Measurements from ENCODE around the gene PCDHGA11. TPM values are rescaled to one million over a fixed set of nuclear protein-coding genes. Genes with fewer than 3 reads are reported as not detected.
"Not testable (repeated sequence)": the region's sequence is repeated elsewhere in the genome, so short reads cannot be mapped to it uniquely, and the experiment has no call there.

PCDHGA11 gene
- total RNA-seq, 1 experiment from 2014 or later: 0.39 TPM

DNA sequence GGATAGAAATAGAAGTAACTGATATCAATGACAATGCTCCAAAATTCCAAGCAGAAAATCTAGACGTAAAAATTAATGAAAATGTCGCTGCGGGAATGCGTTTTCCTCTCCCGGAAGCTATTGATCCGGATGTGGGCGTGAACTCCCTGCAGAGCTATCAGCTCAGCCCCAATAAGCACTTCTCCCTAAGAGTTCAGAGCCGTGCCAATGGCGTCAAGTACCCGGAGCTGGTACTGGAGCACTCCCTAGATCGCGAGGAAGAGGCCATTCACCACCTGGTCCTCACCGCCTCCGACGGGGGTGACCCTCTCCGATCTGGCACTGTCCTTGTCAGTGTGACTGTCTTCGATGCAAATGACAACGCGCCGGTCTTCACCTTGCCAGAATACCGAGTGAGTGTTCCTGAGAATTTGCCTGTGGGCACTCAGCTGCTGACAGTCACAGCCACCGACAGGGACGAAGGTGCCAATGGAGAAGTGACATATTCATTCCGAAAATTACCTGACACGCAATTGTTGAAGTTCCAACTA, 7.2 kb upstream of the PCDHGA11 start:
- intact Hi-C loops (cut with micrococcal nuclease; ENCODE audit: unreplicated experiment): loop anchor here (2.0 to 10.0 kb wide), 3 partner anchors 49 to 191 kb away; partner anchors contain the start of genes PCDHB14 and PCDHGA5

GRCh38 chr5:141414548-141415274, 6.1 kb upstream of the PCDHGA11 start:
- intact Hi-C loops (cut with micrococcal nuclease; ENCODE audit: unreplicated experiment): loop anchor here (5.0 to 10.0 kb wide), 2 partner anchors 50 to 192 kb away; partner anchors contain the start of genes PCDHB14 and PCDHGA5

More for the DNA sequence above, 7.2 kb upstream of the PCDHGA11 start:
- H3K9me3 ChIP-seq (ENCODE audit: control insufficient read depth, insufficient read depth, low read depth, low read length): no peaks in the 10 kb centered on the region
- no peaks in the 10 kb centered on the region for H3K36me3 ChIP-seq (ENCODE audit: control insufficient read depth, insufficient read depth, low read length)
- DNase-seq (ENCODE audit: low read depth, low spot score) (no peak), ATAC-seq (no peak)
- ChIA-PET CTCF (interaction anchor here (0.6 to 2.2 kb wide), 10 partner anchors 11 to 244 kb away, joined by 3 to 11 read pairs (median 4); partner anchors contain the start of genes PCDHB14, PCDHGA1, PCDHGA9 and PCDHGB2), POLR2A (no interaction called here)
- no TSS peak for BruUV-seq (replicated peaks)
- no peaks in the 10 kb centered on the region for H3K27me3 ChIP-seq (ENCODE audit: control insufficient read depth, insufficient read depth, low read length)
- TF ChIP-seq SIN3A (IDR thresholded peaks at IDR 0.05; ENCODE audit: borderline replicate concordance, insufficient read depth, low read depth, low read length) (no peak), POLR2AphosphoS5 (IDR thresholded peaks at IDR 0.05; ENCODE audit: low read depth, low read length) (no peak), CTCF (IDR thresholded peaks at IDR 0.05) (no peak), TCF7L2 (IDR thresholded peaks at IDR 0.05; ENCODE audit: low read depth, low read length) (no peak)
- TF ChIP-seq, protein P1, sequence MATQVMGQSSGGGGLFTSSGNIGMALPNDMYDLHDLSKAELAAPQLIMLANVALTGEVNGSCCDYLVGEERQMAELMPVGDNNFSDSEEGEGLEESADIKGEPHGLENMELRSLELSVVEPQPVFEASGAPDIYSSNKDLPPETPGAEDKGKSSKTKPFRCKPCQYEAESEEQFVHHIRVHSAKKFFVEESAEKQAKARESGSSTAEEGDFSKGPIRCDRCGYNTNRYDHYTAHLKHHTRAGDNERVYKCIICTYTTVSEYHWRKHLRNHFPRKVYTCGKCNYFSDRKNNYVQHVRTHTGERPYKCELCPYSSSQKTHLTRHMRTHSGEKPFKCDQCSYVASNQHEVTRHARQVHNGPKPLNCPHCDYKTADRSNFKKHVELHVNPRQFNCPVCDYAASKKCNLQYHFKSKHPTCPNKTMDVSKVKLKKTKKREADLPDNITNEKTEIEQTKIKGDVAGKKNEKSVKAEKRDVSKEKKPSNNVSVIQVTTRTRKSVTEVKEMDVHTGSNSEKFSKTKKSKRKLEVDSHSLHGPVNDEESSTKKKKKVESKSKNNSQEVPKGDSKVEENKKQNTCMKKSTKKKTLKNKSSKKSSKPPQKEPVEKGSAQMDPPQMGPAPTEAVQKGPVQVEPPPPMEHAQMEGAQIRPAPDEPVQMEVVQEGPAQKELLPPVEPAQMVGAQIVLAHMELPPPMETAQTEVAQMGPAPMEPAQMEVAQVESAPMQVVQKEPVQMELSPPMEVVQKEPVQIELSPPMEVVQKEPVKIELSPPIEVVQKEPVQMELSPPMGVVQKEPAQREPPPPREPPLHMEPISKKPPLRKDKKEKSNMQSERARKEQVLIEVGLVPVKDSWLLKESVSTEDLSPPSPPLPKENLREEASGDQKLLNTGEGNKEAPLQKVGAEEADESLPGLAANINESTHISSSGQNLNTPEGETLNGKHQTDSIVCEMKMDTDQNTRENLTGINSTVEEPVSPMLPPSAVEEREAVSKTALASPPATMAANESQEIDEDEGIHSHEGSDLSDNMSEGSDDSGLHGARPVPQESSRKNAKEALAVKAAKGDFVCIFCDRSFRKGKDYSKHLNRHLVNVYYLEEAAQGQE (IDR thresholded peaks at IDR 0.05; ENCODE audit: insufficient read depth in 1 of 2, low read depth in 2 of 2, low read length in 1 of 2): no peak
- no peak overlapping the region for H3K4me3 ChIP-seq (ENCODE audit: low read depth in 2 of 2, low read length in 2 of 2)
- H3K4me1 ChIP-seq (ENCODE audit: control insufficient read depth, insufficient read depth, low read length): no peaks in the 10 kb centered on the region; the same call in 1 of the 2 replicates
- H3K27ac ChIP-seq (ENCODE audit: low read length): no peak overlapping the region
- in situ Hi-C loops (cut with HindIII; ENCODE audit: low pct_unique_long_range_greater_than_20kb, low sequenced_read_pairs): no loop called here

GRCh38 chr5:141415275-141415618, 5.6 kb upstream of the PCDHGA11 start:
- not testable (repeated sequence) for BruUV-seq (replicated peaks)

More at GRCh38 chr5:141414548-141415274, 6.1 kb upstream of the PCDHGA11 start:
- H3K4me3 ChIP-seq (ENCODE audit: low read depth in 2 of 2, low read length in 2 of 2); POLR2A ChIA-PET; in situ Hi-C loops (cut with HindIII; ENCODE audit: low pct_unique_long_range_greater_than_20kb, low sequenced_read_pairs); DNase-seq (ENCODE audit: low read depth, low spot score); ATAC-seq; H3K4me1 ChIP-seq (ENCODE audit: control insufficient read depth, insufficient read depth, low read length); H3K27ac ChIP-seq (ENCODE audit: low read length); H3K36me3 ChIP-seq (ENCODE audit: control insufficient read depth, insufficient read depth, low read length); H3K9me3 ChIP-seq (ENCODE audit: control insufficient read depth, insufficient read depth, low read depth, low read length); BruUV-seq (replicated peaks); H3K27me3 ChIP-seq (ENCODE audit: control insufficient read depth, insufficient read depth, low read length): not testable (repeated sequence)
- CTCF ChIA-PET: interaction anchor here (0.7 to 2.2 kb wide), 2 partner anchors 69 to 191 kb away, joined by 11 to 13 read pairs; partner anchors contain the start of gene PCDHB14

More at GRCh38 chr5:141415275-141415618, 5.6 kb upstream of the PCDHGA11 start:
- H3K36me3 ChIP-seq (ENCODE audit: control insufficient read depth, insufficient read depth, low read length); H3K9me3 ChIP-seq (ENCODE audit: control insufficient read depth, insufficient read depth, low read depth, low read length); H3K27ac ChIP-seq (ENCODE audit: low read length); H3K27me3 ChIP-seq (ENCODE audit: control insufficient read depth, insufficient read depth, low read length); in situ Hi-C loops (cut with HindIII; ENCODE audit: low pct_unique_long_range_greater_than_20kb, low sequenced_read_pairs); H3K4me3 ChIP-seq (ENCODE audit: low read depth in 2 of 2, low read length in 2 of 2); H3K4me1 ChIP-seq (ENCODE audit: control insufficient read depth, insufficient read depth, low read length); DNase-seq (ENCODE audit: low read depth, low spot score); POLR2A ChIA-PET; ATAC-seq: not testable (repeated sequence)
- CTCF ChIA-PET: interaction anchor here (0.7 kb wide), 1 partner anchor 69 kb away, joined by 13 read pairs; no protein-coding TSS in a partner anchor
- intact Hi-C loops (cut with micrococcal nuclease; ENCODE audit: unreplicated experiment): loop anchor here (10.0 kb wide), 1 partner anchor 50 kb away; the partner anchor contains the start of gene PCDHGA5

All from Panc1 (cell line).